HUES48 (cell line): Measurements from ENCODE around the gene LRRC71.
"Not testable (repeated sequence)": the region's sequence is repeated elsewhere in the genome, so short reads cannot be mapped to it uniquely, and the experiment has no call there.

Experiments
- H3K27ac ChIP-seq: one replicate; pipeline ENCODE4 v1.7.0; 2013; ENCODE audit warnings: low read depth, low read length, inconsistent platforms
- H3K27me3 ChIP-seq: 2 replicates; pipeline ENCODE4 v1.6.1; 2013; ENCODE audit warnings: mild to moderate bottlenecking, low read length; ENCODE audit not compliant: control insufficient read depth, insufficient read depth
- H3K36me3 ChIP-seq: 2 replicates; pipeline ENCODE4 v1.6.1; 2013; ENCODE audit warnings: low read length; ENCODE audit not compliant: control insufficient read depth, insufficient read depth
- H3K4me1 ChIP-seq: 2 replicates; pipeline ENCODE4 v1.6.1; 2013; ENCODE audit warnings: mild to moderate bottlenecking, low read length; ENCODE audit not compliant: control insufficient read depth, insufficient read depth
- H3K4me3 ChIP-seq: 2 replicates; pipeline ENCODE4 v1.5.1; 2013; ENCODE audit warnings: mild to moderate bottlenecking, low read depth, low read length
- H3K9ac ChIP-seq: 2 replicates; pipeline ENCODE4 v1.6.1; 2013; ENCODE audit warnings: mild to moderate bottlenecking, low read depth, low read length, moderate library complexity
- H3K9me3 ChIP-seq: 2 replicates; pipeline ENCODE4 v1.6.1; 2013; ENCODE audit warnings: low read length; ENCODE audit not compliant: control insufficient read depth, insufficient read depth

Gene LRRC71

DNA sequence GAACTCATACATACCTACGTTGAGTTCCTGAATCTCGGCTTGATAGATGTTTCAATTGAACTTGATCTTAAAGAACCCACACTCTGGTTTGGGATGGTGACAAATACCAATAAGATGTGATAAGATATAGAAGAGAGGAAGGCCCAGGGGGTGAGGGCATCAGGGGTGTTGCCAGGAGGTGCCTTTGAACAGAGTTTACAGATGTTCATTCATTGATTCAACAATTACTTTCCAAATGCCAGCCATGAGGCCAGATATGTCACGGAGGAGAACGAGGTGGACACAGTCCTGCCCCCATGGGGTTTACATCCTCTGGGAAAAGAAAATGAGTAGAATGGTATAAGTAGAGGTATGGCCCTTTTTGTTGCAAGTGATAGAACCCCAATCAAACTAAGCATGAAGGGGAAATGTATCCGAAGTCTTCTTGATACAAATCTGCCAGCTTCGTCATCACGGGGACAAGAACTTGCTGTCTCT, 659 bp downstream of the LRRC71 start:
- no peak overlapping the region for H3K9ac ChIP-seq
- H3K27ac ChIP-seq, result no peak overlapping the region
- no peaks in the 10 kb centered on the region for H3K36me3 ChIP-seq
- no peaks in the 10 kb centered on the region for H3K9me3 ChIP-seq
- H3K4me1 ChIP-seq, result peaks cover 9% of the 10 kb centered on the region
- H3K27me3 ChIP-seq, result peaks cover 84% of the 10 kb centered on the region
- H3K4me3 ChIP-seq, result 0 out of 2 replicates have a peak overlapping the region, but pooled peaks have one; percentile 58

DNA sequence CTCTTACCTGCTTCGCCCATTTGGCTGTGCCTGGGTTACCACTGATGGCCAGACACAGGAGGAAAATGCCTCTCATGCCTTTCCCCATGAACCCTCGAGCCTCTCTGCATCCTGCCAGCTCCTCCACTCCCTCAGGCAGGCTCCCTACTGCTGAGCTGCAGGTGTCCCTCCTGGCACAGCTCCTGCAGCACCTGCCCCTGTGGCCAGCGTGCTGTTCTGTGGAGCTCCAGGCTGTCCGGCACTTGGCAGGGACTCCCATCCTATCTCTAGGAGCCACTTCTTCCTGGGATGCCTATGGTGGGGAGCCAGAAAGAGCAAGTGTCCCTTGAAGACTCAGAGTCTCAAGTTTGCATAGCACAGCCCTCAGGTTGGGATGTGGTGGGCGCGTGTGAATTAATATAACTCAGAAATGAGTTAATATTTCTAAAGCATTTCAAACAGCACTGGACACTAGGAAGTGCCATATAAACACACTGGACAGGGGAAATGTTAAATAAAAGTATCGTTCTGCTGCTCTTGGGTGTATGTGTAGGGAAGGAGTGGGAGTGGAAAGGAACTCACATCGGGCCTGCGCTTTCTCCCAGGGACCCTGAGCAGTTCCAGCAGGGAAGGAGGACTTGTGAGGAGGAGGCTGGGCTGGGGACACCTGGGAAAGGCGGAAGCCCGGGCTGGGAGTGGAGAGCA, 2.7 kb downstream of the LRRC71 start:
- peaks cover 99% of the 10 kb centered on the region for H3K27me3 ChIP-seq
- no peaks in the 10 kb centered on the region for H3K9me3 ChIP-seq
- H3K27ac ChIP-seq, result no peak overlapping the region
- H3K4me1 ChIP-seq, result peaks cover 9% of the 10 kb centered on the region
- H3K4me3 ChIP-seq, result peak overlapping the region; percentile 56
- H3K9ac ChIP-seq, result no peak overlapping the region
- H3K36me3 ChIP-seq, result no peaks in the 10 kb centered on the region

DNA sequence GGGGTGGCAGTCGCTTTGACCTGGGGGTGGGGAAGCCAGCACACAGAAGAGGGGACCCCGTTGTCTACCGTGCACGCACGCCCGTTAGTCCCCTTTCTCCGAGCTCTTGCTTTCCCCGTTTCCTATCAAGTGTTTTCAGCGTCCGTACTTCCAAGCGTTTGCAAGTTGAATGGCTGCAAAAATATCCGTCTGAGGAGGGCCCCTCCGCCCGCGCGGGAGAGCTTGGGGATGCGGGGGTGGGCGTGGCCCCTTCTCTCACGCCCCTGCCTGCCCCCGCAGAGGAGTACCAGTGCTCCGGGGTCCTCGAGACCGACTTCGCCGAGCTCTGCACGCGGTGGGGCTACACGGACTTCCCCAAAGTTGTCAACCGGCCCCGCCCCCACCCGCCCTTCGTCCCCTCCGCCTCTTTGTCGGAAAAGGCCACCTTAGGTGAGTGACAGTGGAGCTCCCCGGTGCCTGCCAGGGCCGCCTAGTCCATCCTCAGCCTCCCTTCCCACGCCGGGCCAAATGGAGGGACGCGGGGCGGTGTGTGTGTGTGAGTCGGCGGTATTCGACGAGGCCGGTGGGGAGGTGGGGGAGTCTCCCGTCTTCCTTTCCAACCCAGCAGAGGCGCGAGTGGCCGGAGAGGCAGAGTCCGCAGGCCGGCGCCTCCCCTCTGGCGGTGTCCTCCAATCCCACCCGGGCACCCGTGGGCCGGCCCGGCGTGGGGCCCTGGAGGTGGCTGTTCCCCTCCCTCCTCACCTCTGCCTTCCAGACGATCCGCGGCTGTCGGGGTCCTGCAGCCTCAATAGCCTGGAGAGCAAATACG, 3.4 kb downstream of the LRRC71 start:
- H3K27me3 ChIP-seq, result peaks cover 100% of the 10 kb centered on the region
- H3K4me3 ChIP-seq, result peak overlapping the region; percentile 56

DNA sequence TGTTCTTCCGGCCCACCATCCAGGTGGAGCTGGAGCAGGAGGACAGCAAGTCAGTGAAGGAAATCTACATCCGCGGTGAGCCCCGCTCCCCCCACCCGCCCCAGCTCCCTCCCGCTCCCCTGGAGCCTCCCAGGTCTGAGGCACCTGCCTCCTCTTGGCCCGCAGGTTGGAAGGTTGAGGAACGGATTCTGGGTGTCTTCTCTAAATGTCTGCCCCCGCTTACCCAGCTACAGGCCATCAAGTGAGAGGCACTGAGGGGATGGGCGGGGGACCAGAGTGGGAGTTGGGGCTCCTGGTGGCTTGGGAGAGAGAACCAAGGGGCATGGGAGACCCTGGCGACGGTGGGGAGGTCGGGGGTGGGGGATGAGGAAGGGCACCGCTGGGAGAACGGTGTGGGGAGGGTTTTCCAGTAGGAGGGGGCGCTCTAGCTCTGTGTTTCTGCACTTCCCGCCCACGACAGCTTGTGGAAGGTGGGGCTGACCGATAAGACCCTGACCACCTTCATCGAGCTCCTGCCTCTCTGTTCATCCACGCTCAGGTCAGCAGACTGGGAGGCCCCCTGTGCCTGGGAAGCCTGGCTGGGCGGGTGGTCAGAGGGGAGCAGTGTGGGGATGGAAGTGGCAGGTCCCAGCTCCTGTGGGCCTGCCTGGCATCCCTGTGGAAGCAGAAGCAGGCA, 4.2 kb downstream of the LRRC71 start:
- Histone ChIP-seq H3K9ac (no peak overlapping the region), H3K27ac (no peak overlapping the region), H3K36me3 (no peaks in the 10 kb centered on the region), H3K4me3 (peak overlapping the region; percentile 56), H3K4me1 (peaks cover 9% of the 10 kb centered on the region), H3K9me3 (no peaks in the 10 kb centered on the region), H3K27me3 (peaks cover 100% of the 10 kb centered on the region)

More for the DNA sequence above, 3.4 kb downstream of the LRRC71 start:
- H3K9ac ChIP-seq, result no peak overlapping the region
- no peaks in the 10 kb centered on the region for H3K36me3 ChIP-seq
- peaks cover 9% of the 10 kb centered on the region for H3K4me1 ChIP-seq
- H3K9me3 ChIP-seq, result no peaks in the 10 kb centered on the region
- no peak overlapping the region for H3K27ac ChIP-seq

DNA sequence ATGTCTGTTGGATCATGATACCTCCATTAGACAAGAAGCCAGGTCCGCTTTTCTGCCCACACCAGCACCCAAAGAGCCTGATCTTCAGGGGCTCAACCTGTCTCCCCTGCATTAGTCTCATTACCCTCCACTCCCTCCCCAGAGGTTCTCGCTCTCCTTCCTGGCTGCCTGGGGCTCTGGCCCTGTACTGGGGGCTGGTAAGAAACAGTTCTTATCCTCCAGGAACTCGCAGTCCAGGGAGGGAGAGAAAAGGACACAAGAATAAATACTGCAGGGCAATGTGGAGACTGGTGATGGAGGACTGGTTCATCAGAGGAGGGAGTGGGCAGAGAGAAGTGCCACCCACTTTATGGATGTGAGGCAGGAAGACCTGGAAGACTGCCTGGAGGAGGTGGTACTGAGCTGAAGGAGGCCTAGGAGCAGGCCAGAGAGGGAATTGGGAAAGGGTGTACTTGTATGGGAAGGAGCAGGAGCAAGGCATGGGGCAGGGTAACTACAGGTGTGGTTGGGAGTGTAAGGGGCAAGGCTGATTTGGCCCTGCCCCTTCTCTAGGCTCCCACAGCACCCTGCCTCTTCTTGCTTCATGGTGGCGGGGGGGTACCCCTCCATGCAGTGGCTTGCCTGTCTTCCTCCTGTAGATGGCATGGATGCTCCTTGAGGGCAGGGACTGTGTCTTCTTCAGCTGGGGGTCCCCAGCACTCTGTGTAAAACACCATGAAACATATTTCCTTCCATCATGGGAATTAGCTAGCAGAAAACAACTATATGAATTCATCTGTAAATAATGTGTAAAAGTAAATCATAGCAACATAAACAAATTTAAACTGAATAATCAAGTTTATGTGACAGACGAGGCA, 5.0 kb downstream of the LRRC71 start:
- no peak overlapping the region for H3K27ac ChIP-seq
- H3K9ac ChIP-seq, result no peak overlapping the region
- H3K9me3 ChIP-seq, result no peaks in the 10 kb centered on the region
- H3K4me3 ChIP-seq, result no peak overlapping the region
- peaks cover 94% of the 10 kb centered on the region for H3K27me3 ChIP-seq
- H3K36me3 ChIP-seq, result no peaks in the 10 kb centered on the region
- H3K4me1 ChIP-seq, result peaks cover 9% of the 10 kb centered on the region

DNA sequence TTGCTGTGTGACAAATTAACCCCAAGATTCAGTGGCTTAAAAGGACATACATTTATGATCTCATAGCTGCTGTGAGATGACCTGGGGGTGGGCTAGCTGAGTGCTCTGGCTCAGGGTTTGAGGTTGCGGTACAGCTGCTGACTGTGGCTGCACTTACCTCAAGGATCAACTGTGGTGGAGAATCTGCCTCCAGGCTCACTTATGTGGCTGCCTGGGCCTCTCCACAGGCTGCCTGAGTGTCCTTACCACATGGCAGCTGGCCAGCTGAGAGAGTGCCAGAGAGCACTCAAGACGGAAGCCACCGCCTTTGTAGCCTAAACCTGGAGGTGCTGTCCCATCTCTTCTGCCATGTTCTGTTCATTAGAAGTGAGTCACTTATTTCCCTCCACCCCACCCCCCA, 5.7 kb downstream of the LRRC71 start:
- Histone ChIP-seq H3K27ac (no peak overlapping the region), H3K9ac (no peak overlapping the region), H3K36me3 (no peaks in the 10 kb centered on the region), H3K4me3 (no peak overlapping the region), H3K9me3 (no peaks in the 10 kb centered on the region), H3K4me1 (peaks cover 9% of the 10 kb centered on the region), H3K27me3 (peaks cover 88% of the 10 kb centered on the region)

DNA sequence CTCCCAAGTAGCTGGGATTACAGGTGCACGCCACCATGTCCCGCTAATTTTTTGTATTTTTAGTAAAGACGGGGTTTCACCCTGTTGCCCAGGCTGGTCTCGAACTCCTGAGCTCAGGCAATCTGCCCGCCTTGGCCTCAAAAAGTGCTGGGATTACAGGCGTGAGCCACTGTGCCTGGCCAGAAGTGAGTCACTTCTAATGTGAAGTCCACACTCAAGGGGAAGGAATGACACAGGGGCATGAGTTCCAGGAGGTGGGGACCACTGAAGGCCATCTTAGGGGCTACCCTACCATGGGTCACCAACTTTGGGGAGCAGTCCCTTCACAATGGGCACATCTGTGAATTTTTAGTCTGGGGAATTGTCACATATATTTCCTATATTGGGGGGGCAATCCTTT, 6.3 kb downstream of the LRRC71 start:
- not testable (repeated sequence) for H3K4me1 ChIP-seq, H3K27ac ChIP-seq, H3K4me3 ChIP-seq, H3K36me3 ChIP-seq, H3K9me3 ChIP-seq, H3K9ac ChIP-seq
- peaks cover 83% of the 10 kb centered on the region for H3K27me3 ChIP-seq

DNA sequence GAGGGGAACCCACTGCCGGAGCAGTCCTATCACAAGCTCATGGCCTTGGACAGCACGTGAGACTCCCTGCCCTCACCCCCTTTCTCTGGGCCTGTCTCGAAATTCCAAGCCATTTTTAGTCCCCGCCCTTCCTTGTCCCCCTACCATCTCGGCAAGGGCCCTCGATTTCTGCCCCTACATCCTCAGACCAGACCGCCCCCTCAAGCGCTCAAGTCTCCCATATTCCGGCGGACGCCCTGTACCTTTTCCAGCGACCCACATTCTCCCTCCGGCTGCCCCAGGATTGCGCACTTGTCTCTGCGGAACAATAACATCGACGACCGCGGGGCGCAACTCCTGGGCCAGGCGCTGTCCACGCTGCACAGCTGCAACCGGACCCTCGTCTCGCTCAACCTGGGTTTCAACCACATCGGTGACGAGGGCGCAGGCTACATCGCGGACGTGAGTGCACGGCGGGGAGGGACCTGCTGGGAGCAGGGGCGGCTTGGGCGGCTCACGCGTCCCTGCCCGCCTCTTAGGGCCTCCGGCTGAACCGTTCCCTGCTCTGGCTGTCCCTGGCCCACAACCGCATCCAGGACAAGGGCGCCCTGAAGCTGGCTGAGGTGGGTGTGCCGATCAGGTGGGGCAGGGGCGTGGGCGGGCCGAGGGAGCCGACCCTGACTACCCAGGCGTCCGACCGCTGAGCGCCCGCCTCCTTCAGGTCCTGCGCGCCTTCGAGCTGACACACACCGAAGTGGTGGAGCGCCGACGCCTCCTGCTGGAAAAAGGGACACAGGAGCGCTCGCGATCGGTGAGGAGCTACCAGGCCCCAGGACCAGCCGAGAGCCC, 7.0 kb downstream of the LRRC71 start:
- Histone ChIP-seq H3K4me3 (peak overlapping the region; percentile 66), H3K9ac (no peak overlapping the region)

DNA sequence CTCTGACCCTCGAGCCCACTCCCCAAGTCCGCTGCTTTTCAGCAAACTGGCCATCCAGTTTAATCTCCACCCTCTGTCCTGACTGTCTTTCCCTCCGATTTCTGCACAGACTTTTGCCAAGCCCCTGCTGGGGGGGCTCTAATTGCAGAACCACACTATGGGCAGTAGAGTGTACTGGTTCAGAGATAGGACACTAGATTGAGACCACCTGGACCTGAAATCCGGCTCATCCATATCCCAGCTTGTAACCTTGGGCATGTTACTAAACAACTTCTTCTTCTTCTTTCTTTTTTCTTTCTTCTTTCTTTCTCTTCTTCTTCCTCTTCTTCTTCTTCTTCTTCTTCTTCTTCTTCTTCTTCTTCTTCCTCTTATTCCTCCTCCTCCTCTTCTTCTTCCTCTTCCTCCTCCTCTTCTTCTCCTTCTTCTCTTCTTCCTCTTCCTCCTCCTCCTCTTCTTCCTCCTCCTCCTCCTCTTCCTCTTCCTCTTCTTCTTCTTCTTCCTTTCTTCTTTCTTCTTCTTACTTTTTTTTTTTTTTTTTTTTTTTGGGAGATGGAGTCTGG, 7.7 kb downstream of the LRRC71 start:
- Histone ChIP-seq H3K4me1 (peaks cover 5% of the 10 kb centered on the region), H3K27ac (no peak overlapping the region), H3K9ac (no peak overlapping the region), H3K9me3 (no peaks in the 10 kb centered on the region), H3K4me3 (0 out of 2 replicates have a peak overlapping the region, but pooled peaks have one; percentile 66), H3K27me3 (peaks cover 68% of the 10 kb centered on the region), H3K36me3 (no peaks in the 10 kb centered on the region)

More for the DNA sequence above, 7.0 kb downstream of the LRRC71 start:
- Histone ChIP-seq H3K27ac (no peak overlapping the region), H3K36me3 (no peaks in the 10 kb centered on the region), H3K4me1 (peaks cover 9% of the 10 kb centered on the region), H3K27me3 (peaks cover 75% of the 10 kb centered on the region), H3K9me3 (no peaks in the 10 kb centered on the region)
